Neural progenitor cell (in vitro differentiated cells): ENCODE data around the gene FAM149A. TPM values are rescaled to one million over a fixed set of nuclear protein-coding genes. Genes with fewer than 3 reads are reported as not detected.
A peak's percentile ranks its signal among the peaks of the same experiment; 100 is the strongest.

Experiments used
- DNase-seq: peaks from one replicate; pipeline ENCODE4 v3.0.0-alpha.2; 2016; ENCODE audit warnings: low spot score
- H2AFZ ChIP-seq: fragments of 200-600 bp; sonication (generic); replicated peaks from 2 replicates; pipeline ENCODE4 v1.6.1; 2016; ENCODE audit warnings: antibody characterized with exemption
- H3F3A ChIP-seq: fragments of 200-600 bp; sonication (generic); 2 replicates; pipeline ENCODE4 v1.6.1; 2016; ENCODE audit warnings: antibody characterized with exemption, low read depth
- H3K27ac ChIP-seq: fragments of 200-600 bp; sonication (generic); 2 replicates; pipeline ENCODE4 v1.5.1; 2016; ENCODE audit warnings: mild to moderate bottlenecking
- H3K27me3 ChIP-seq: fragments of 200-600 bp; sonication (generic); 2 replicates; pipeline ENCODE4 v1.6.1; 2016; ENCODE audit warnings: mild to moderate bottlenecking, moderate library complexity
- H3K36me3 ChIP-seq: fragments of 200-600 bp; sonication (generic); 2 replicates; pipeline ENCODE4 v1.5.1; 2016
- H3K4me1 ChIP-seq: fragments of 200-600 bp; sonication (generic); 2 replicates; pipeline ENCODE4 v1.6.1; 2016; ENCODE audit warnings: mixed run types
- H3K4me2 ChIP-seq: fragments of 200-600 bp; sonication (generic); 2 replicates; pipeline ENCODE4 v1.6.1; 2016
- H3K4me3 ChIP-seq: fragments of 200-600 bp; sonication (generic); 2 replicates; pipeline ENCODE4 v1.5.1; 2016
- H3K79me2 ChIP-seq: fragments of 200-600 bp; sonication (generic); 2 replicates; pipeline ENCODE4 v1.6.1; 2016; ENCODE audit warnings: low read depth
- H3K9ac ChIP-seq: fragments of 200-600 bp; sonication (generic); 2 replicates; pipeline ENCODE4 v1.6.1; 2016
- H3K9me3 ChIP-seq: fragments of 200-600 bp; sonication (generic); 2 replicates; pipeline ENCODE4 v1.5.1; 2016; ENCODE audit warnings: low read depth
- H4K20me1 ChIP-seq: fragments of 200-600 bp; sonication (generic); 2 replicates; pipeline ENCODE4 v1.6.1; 2016; ENCODE audit warnings: low read depth
- H3K27ac Mint-ChIP-seq: 3 replicates; pipeline ENCODE4 v1.8.0; 2021; ENCODE audit warnings: mixed read lengths
- H3K27me3 Mint-ChIP-seq: 2 replicates; pipeline ENCODE4 v1.8.0; 2022; ENCODE audit warnings: low read depth, mild to moderate bottlenecking, inconsistent platforms, moderate library complexity, mixed read lengths; ENCODE audit not compliant: insufficient read depth
- H3K36me3 Mint-ChIP-seq: 3 replicates; pipeline ENCODE4 v1.8.0; 2021; ENCODE audit warnings: mixed read lengths
- H3K4me1 Mint-ChIP-seq: 3 replicates; pipeline ENCODE4 v1.8.0; 2021; ENCODE audit warnings: mixed read lengths
- H3K4me3 Mint-ChIP-seq: 3 replicates; pipeline ENCODE4 v1.8.0; 2021; ENCODE audit warnings: mild to moderate bottlenecking, moderate library complexity, mixed read lengths
- H3K9me3 Mint-ChIP-seq: 3 replicates; pipeline ENCODE4 v1.8.0; 2020; ENCODE audit warnings: mixed read lengths
- EZH2 ChIP-seq: fragments of 200-600 bp; sonication (generic); IDR thresholded peaks from 2 replicates; pipeline ENCODE4 v1.6.1; 2017; ENCODE audit warnings: antibody characterized with exemption, mild to moderate bottlenecking, moderate library complexity
- EZH2phosphoT487 ChIP-seq: fragments of 200-600 bp; sonication (generic); IDR thresholded peaks from 2 replicates; pipeline ENCODE4 v1.6.1; 2017; ENCODE audit warnings: antibody characterized with exemption
- total RNA-seq: library from RNA; depleted of rRNA; stranded (reverse); fragments of >200 nt; gene quantifications from 2 replicates; pipeline ENCODE4 v1.2.3, GENCODE V29; 2015; ENCODE audit warnings: low replicate concordance
- TF ChIP-seq, protein P1 (sequence below): fragments of 200-600 bp; sonication (generic); IDR thresholded peaks from 2 replicates; pipeline ENCODE4 v1.5.1; 2017; ENCODE audit warnings: antibody characterized with exemption, mild to moderate bottlenecking

FAM149A gene
- total RNA-seq, 1 donor from 2014 or later = 4.6 TPM

- Mint-ChIP-seq H3K4me3 (peak overlapping the region; percentile 89), H3K4me1 (peaks cover 24% of the 10 kb centered on the region), H3K27ac (no peak overlapping the region), H3K9me3 (peaks cover 4% of the 10 kb centered on the region), H3K36me3 (no peaks in the 10 kb centered on the region), H3K27me3 (peaks cover 10% of the 10 kb centered on the region)
- no peaks in the 10 kb centered on the region for H3K79me2 ChIP-seq
- H3K4me1 ChIP-seq = peaks cover 21% of the 10 kb centered on the region
- peaks cover 30% of the 10 kb centered on the region for H3F3A ChIP-seq
- H3K27ac ChIP-seq = no peak overlapping the region
- no peak overlapping the region for H3K9ac ChIP-seq
- H3K9me3 ChIP-seq = no peaks in the 10 kb centered on the region
- TF ChIP-seq, protein P1, sequence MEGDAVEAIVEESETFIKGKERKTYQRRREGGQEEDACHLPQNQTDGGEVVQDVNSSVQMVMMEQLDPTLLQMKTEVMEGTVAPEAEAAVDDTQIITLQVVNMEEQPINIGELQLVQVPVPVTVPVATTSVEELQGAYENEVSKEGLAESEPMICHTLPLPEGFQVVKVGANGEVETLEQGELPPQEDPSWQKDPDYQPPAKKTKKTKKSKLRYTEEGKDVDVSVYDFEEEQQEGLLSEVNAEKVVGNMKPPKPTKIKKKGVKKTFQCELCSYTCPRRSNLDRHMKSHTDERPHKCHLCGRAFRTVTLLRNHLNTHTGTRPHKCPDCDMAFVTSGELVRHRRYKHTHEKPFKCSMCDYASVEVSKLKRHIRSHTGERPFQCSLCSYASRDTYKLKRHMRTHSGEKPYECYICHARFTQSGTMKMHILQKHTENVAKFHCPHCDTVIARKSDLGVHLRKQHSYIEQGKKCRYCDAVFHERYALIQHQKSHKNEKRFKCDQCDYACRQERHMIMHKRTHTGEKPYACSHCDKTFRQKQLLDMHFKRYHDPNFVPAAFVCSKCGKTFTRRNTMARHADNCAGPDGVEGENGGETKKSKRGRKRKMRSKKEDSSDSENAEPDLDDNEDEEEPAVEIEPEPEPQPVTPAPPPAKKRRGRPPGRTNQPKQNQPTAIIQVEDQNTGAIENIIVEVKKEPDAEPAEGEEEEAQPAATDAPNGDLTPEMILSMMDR = no peak
- TF ChIP-seq EZH2 (no peak), EZH2phosphoT487 (no peak)
- no peak overlapping the region for H2AFZ ChIP-seq
- DNase-seq = no peak
- peak overlapping the region; percentile 77 for H3K4me2 ChIP-seq
- H4K20me1 ChIP-seq = no peaks in the 10 kb centered on the region
- H3K4me3 ChIP-seq = no peak overlapping the region
- H3K27me3 ChIP-seq = no peaks in the 10 kb centered on the region
- H3K36me3 ChIP-seq = no peaks in the 10 kb centered on the region
Measured at GRCh38 chr4:186189656-186190055, 85.2 kb downstream of the FAM149A start.

DNA sequence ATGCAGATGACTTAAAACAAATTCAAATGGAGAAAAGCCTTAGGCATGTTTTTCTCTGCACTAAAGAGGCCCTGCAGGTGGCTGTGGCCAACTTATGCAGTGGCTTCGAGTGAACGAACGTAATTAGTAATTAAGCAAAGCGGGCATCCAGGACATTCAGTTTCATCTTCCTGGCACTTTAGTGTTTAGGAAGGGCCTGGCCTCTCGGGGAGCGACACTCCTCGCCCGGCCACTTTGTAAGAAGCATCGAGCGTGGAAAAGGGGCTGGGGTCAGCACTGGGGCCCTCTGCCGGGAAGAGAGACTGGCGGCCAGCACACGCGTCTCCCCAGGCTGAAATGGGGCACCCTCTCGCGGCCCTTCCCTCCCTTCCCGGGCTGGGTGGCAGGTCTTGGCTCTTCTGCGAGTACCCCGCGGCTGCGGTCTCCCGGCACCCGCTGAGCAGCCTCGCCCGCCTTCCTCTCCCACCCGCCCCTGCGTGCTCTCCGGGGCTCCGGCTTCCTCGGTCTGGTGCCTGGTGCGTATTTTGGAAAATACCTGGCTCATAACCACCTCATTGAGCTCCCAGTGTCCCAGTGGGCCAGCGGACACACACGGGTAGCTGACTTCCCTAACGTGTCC lies 86.2 kb downstream of the FAM149A start:
- H3K4me1 Mint-ChIP-seq = peaks cover 24% of the 10 kb centered on the region
- H3K4me1 ChIP-seq = peaks cover 21% of the 10 kb centered on the region
- H3K36me3 Mint-ChIP-seq = peaks cover 3% of the 10 kb centered on the region
- no peak for TF ChIP-seq EZH2phosphoT487
- TF ChIP-seq, protein P1 = peak; percentile 33
- peaks cover 9% of the 10 kb centered on the region for H3K27me3 Mint-ChIP-seq
- H3K79me2 ChIP-seq = no peaks in the 10 kb centered on the region
- peak overlapping the region; percentile 77 for H3K4me2 ChIP-seq
- H3K27me3 ChIP-seq = no peaks in the 10 kb centered on the region
- H3F3A ChIP-seq = peaks cover 30% of the 10 kb centered on the region
- no peaks in the 10 kb centered on the region for H4K20me1 ChIP-seq
- H3K27ac Mint-ChIP-seq = peak overlapping the region; percentile 69
- DNase-seq = peak; percentile 57
- no peaks in the 10 kb centered on the region for H3K9me3 ChIP-seq
- peak overlapping the region; percentile 79 for H3K27ac ChIP-seq
- peak overlapping the region; percentile 71 for H2AFZ ChIP-seq
- peak overlapping the region; percentile 89 for H3K4me3 Mint-ChIP-seq
- no peaks in the 10 kb centered on the region for H3K9me3 Mint-ChIP-seq
- no peaks in the 10 kb centered on the region for H3K36me3 ChIP-seq
- peak overlapping the region; percentile 54 for H3K9ac ChIP-seq
- H3K4me3 ChIP-seq = peak overlapping the region; percentile 71

DNA sequence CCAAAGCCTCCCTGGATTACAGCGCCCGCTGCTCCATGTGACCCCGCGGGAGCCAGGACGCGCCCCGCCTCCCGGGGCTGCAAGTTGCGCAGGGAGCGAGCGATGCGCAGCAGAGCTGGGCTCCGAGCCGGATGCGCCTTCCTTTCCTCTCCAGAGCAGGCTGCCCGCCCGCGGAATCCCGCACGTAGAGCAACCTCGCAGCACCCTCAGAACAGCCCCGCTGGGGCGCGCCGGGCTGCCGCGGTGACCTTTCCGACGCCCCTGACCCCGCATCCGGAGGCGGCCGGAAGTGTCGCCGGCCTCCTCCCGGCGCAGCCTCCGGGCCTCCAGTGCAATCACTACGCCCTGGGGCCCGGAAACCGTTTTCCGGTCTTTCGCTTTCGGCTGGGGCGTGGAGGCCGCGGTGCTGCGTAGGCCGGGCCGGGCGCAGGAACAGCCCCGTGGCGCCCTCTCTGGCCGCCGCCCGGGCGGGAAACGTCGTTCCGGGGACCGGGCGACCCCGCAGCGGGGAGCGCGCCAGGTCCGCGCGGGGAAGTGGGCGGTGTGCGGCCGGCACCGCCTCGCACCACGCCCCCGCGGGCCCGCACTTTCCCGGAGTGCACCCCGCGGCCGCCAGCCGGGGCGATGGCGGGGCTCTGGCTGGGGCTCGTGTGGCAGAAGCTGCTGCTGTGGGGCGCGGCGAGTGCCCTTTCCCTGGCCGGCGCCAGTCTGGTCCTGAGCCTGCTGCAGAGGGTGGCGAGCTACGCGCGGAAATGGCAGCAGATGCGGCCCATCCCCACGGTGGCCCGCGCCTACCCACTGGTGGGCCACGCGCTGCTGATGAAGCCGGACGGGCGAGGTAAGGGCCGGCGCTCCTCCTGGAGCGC lies 86.9 kb downstream of the FAM149A start, which contains the start of gene CYP4V2:
TSS of gene CYP4V2 (plus strand) at position 368 of the 866 bp plus-strand sequence. CDS start at position 625, 257 bp downstream.
- Histone ChIP-seq H3K36me3 (no peaks in the 10 kb centered on the region), H3F3A (peaks cover 30% of the 10 kb centered on the region), H2AFZ (peak within 1 kb of the TSS; percentile 71), H3K27ac (peak within 1 kb of the TSS; percentile 79), H3K4me1 (peaks cover 21% of the 10 kb centered on the region), H4K20me1 (no peaks in the 10 kb centered on the region), H3K4me3 (peak within 1 kb of the TSS; percentile 71), H3K9me3 (no peaks in the 10 kb centered on the region), H3K9ac (peak within 1 kb of the TSS; percentile 54), H3K4me2 (peak within 1 kb of the TSS; percentile 77), H3K79me2 (no peaks in the 10 kb centered on the region), H3K27me3 (no peaks in the 10 kb centered on the region)
- H3K27me3 Mint-ChIP-seq = peaks cover 9% of the 10 kb centered on the region
- H3K27ac Mint-ChIP-seq = peak within 1 kb of the TSS; percentile 94
- TF ChIP-seq, protein P1 = peak; percentile 54
- no peak for TF ChIP-seq EZH2phosphoT487
- no peak for TF ChIP-seq EZH2
- peak; percentile 85 for DNase-seq
- H3K4me3 Mint-ChIP-seq = peak within 1 kb of the TSS; percentile 96
- peaks cover 24% of the 10 kb centered on the region for H3K4me1 Mint-ChIP-seq
- peaks cover 10% of the 10 kb centered on the region for H3K36me3 Mint-ChIP-seq
- H3K9me3 Mint-ChIP-seq = no peaks in the 10 kb centered on the region
